Measurements from ENCODE around the gene ATP6V0D1. TPM values are rescaled to one million over a fixed set of nuclear protein-coding genes. Genes with fewer than 3 reads are reported as not detected.

The ATP6V0D1 gene
- total RNA-seq, 3 donors from 2014 or later = 101 to 122 (median 104) TPM

DNA sequence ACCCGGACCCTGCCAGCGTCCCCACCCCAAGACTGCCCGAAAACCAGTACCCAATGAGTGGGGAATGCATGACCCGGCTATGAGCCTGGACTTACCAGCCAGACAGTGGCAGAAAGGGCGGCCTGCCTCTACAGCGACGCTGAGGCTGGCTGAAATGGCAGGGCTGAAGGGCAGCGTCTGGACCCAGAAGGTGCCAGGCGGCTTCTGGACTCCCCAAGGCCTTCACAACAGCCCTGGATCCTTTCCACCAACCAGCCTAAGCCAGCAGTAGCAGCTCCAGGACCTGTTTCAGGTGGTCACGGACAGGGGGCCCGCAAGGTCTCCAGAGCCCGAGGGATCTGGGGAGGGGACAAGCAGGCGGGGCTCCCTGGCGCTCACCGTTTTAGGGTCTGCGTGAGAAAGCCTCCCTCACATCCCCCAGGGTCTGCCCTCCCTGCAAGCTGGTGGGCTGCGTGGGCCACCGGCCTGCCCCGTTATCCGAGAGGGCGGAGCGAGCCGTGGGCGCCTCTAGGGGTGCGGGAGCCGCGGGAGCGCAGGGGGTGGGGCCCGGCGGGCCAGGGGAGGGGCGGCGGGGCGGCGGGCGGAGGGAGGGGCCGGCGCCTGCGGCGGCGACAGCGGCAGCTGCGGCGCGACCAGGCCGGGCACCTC lies 47.4 kb upstream of the ATP6V0D1 start, which contains the start of gene RIPOR1:
Gene RIPOR1, plus strand, starts transcription at position 608 of the 648 bp plus-strand sequence. CDS start 9,618 bp downstream, outside the sequence.
- TF ChIP-seq POLR2AphosphoS5 (IDR thresholded peaks at IDR 0.05) (no peak), POLR2A (IDR thresholded peaks at IDR 0.05) (no peak)
- TF ChIP-seq, protein P1, sequence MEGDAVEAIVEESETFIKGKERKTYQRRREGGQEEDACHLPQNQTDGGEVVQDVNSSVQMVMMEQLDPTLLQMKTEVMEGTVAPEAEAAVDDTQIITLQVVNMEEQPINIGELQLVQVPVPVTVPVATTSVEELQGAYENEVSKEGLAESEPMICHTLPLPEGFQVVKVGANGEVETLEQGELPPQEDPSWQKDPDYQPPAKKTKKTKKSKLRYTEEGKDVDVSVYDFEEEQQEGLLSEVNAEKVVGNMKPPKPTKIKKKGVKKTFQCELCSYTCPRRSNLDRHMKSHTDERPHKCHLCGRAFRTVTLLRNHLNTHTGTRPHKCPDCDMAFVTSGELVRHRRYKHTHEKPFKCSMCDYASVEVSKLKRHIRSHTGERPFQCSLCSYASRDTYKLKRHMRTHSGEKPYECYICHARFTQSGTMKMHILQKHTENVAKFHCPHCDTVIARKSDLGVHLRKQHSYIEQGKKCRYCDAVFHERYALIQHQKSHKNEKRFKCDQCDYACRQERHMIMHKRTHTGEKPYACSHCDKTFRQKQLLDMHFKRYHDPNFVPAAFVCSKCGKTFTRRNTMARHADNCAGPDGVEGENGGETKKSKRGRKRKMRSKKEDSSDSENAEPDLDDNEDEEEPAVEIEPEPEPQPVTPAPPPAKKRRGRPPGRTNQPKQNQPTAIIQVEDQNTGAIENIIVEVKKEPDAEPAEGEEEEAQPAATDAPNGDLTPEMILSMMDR (IDR thresholded peaks at IDR 0.05) = no peak
- intact Hi-C loops (cut with DNase I; ENCODE audit: low total_unique reads) = no loop called here
- no peaks in the 10 kb centered on the region for H3K36me3 ChIP-seq
- H3K9me3 ChIP-seq = no peaks in the 10 kb centered on the region
- no peaks in the 10 kb centered on the region for H3K27me3 ChIP-seq
- peak within 1 kb of the TSS; percentile 75 to 91 for H3K27ac ChIP-seq
- peak within 1 kb of the TSS; percentile 81 to 90 (median 85) for H3K4me3 ChIP-seq
- DNase-seq (ENCODE audit: low spot score in 2 of 2) = no peak
- H3K4me1 ChIP-seq = peaks cover 0 to 8% of the 10 kb centered on the region in 2 donors

DNA sequence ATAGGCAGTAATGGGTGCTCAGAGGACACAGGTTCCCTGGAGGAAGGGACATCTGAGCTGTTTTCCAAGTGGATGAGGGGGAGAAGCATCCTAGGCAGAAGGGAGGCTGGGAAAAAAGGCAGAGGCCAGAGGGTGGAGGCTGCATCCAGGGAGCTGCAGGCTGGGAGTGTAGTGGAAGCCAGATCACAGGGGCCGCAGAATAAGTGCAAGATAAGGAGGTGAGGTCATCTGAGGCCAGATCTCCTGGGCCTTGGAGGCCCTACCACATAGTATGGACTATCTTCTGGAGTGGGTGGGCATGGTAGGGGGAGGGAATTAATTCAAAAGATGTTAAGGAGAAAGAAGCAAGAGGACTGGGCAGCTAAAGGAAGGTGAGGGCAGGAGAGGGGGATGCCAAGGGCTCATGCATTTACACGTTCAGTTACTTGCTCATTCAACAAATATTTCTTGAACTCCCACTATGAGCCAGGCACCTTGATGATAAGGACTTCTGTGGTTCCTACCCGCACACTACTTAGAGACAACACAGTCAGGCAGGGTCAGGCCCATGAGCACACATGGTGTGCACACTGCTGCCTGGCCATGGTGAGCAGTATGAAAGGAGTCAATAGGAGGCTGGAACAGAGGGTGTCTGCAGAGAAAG lies 45.3 kb upstream of the ATP6V0D1 start:
- no peak overlapping the region for H3K27ac ChIP-seq
- H3K4me1 ChIP-seq = peaks cover 0 to 8% of the 10 kb centered on the region in 2 donors
- TF ChIP-seq, protein P1 (IDR thresholded peaks at IDR 0.05) = no peak
- TF ChIP-seq POLR2A (IDR thresholded peaks at IDR 0.05) (no peak), POLR2AphosphoS5 (IDR thresholded peaks at IDR 0.05) (no peak)
- H3K4me3 ChIP-seq = no peak overlapping the region
- no peak for DNase-seq (ENCODE audit: low spot score in 2 of 2)
- H3K36me3 ChIP-seq = no peaks in the 10 kb centered on the region
- no peaks in the 10 kb centered on the region for H3K9me3 ChIP-seq
- intact Hi-C loops (cut with DNase I; ENCODE audit: low total_unique reads) = no loop called here
- H3K27me3 ChIP-seq = no peaks in the 10 kb centered on the region

DNA sequence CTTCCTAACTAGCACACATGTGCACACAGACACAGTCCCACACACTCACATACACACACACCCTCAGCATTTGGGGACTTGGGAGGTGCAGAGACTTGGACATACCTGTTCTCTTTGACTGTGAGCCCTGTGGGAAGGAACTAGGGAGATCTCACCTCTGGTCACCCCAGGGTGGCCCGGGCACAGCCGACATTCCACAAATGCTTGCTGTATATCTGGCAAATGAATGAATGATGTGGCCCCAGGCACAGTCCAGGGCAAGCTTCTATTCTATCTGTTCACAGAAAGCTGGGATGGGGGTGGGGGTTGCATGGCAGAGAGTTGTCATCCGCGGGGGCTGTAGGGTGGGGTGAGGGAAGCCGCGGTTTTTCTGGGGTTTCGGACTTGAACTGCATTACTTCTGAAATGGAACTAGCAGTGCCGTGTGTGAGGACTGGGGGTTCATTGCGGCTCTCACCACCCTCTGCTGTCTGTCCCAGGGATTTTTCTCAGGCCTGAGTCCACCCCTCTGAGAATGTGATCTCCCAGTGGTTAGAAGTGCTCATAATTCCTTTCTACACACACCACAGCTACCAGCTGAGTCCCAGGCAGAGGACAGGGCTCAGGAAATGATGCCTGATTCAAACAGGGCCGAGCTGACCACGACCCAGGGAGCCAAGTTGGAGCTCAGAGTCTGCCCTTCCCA lies 44.4 kb upstream of the ATP6V0D1 start:
- H3K4me3 ChIP-seq = no peak overlapping the region
- no peak overlapping the region for H3K27ac ChIP-seq
- H3K27me3 ChIP-seq = no peaks in the 10 kb centered on the region
- intact Hi-C loops (cut with DNase I; ENCODE audit: low total_unique reads) = no loop called here
- no peaks in the 10 kb centered on the region for H3K9me3 ChIP-seq
- no peak for DNase-seq (ENCODE audit: low spot score in 2 of 2)
- H3K4me1 ChIP-seq = no peaks in the 10 kb centered on the region
- H3K36me3 ChIP-seq = no peaks in the 10 kb centered on the region
- TF ChIP-seq, protein P1 (IDR thresholded peaks at IDR 0.05) = no peak
- no peak for TF ChIP-seq POLR2A (IDR thresholded peaks at IDR 0.05)
- TF ChIP-seq POLR2AphosphoS5 (IDR thresholded peaks at IDR 0.05) = no peak

DNA sequence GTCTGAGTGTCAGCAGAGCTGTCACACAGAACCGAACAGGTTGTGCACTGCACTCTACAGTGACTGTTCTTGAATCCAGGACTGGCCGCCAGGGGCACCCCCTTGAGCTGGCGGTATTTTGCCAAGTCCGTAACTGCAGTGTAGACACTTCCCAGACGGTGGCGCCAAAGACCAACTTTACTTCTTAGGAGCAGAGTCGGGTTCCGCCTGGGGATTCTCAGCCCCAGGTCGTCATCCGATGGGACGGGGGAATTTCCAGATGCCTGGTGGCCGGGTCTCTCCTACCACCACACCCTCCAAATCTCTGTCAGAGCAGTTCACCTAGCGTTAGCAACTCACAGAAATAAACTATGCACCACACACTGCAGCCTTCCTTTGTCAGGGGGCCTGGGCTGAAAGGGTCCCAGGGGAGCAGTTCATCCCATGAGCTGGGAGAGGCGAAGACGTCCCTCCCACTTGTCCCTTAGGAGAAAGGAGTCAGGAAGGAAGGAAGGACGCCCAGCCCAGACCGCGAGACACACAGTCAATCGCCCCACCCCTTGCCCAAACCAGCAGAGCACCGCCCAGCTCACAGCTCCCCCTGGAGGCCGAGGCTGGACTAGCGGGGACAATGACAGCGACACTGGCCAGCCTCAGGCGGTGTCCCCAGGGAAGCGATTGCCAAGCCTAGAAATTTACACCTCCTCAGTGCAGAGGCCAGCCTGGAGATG lies 40.3 kb upstream of the ATP6V0D1 start:
- TF ChIP-seq, protein P1 (IDR thresholded peaks at IDR 0.05) = peak; percentile 93 to 98 (median 97)
- TF ChIP-seq POLR2AphosphoS5 (IDR thresholded peaks at IDR 0.05) (peak; percentile 66 to 82 (median 68)), POLR2A (IDR thresholded peaks at IDR 0.05) (no peak)
- Histone ChIP-seq H3K36me3 (no peaks in the 10 kb centered on the region), H3K27me3 (no peaks in the 10 kb centered on the region), H3K27ac (peak overlapping the region; percentile 85 to 96), H3K9me3 (no peaks in the 10 kb centered on the region), H3K4me3 (peak overlapping the region; percentile 33 to 66 (median 47)), H3K4me1 (no peaks in the 10 kb centered on the region)
- DNase-seq (ENCODE audit: low spot score in 2 of 2) = peak; percentile 93 to 96
- intact Hi-C loops (cut with DNase I; ENCODE audit: low total_unique reads) = no loop called here
